Tibial nerve (tissue), 3 donors: ENCODE data around the gene DUSP8.

Source experiments
- POLR2A ChIP-seq, 2 donors: fragments of 450-650 bp; IDR thresholded peaks; one replicate each; pipeline ENCODE4 v1.6.1; 2017; ENCODE audit warnings: antibody characterized with exemption in 2 of 2, mild to moderate bottlenecking in 2 of 2, moderate library complexity in 2 of 2
- TF ChIP-seq, protein P1 (sequence below), 5 experiments: fragments of 200-600 bp in 3 of 5; fragments of 450-650 bp in 2 of 5; sonication (generic) in 3 of 5; IDR thresholded peaks; one replicate each; pipeline ENCODE4 v1.5.1; 2016 to 2019; ENCODE audit warnings: antibody characterized with exemption in 5 of 5, mild to moderate bottlenecking in 3 of 5, moderate library complexity in 2 of 5

DNA sequence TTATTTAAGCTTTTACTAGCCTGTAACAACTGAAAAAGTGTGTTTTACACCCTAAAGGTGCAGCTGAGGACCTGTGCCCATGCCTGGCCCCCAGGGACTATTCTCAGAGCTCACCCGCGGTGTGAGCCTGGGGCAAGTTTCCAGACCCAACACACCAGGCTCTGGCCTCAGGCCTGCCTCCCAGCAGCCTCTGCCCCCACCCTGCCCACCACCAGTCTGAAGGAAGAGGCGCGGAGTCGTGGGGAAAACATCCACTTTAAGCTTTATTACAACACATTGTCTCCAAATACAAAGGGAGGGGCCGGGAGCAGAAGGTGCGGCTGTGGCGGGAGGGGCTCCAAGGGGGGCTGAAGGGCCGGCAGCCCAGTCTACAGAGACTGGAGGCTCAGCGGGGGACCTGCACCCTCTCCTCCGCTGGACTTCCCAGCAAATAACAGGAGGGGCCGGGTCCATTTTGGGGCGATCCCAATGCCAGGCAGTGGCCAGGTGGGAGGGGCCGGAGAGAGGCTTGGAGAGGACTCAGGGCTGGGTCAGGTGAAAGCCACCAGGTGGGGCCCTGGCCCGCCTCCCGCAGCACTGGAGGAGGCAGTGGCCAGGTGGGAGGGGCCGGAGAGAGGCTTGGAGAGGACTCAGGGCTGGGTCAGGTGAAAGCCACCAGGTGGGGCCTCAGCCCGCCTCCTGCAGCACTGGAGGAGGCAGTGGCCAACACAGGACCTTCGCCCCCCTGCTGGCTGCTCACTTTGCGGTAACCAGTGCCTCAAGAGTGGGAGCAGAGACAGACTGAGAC, 18.1 kb downstream of the DUSP8 start:
- TF ChIP-seq POLR2A (IDR thresholded peaks at IDR 0.05), result no peak
- TF ChIP-seq, protein P1, sequence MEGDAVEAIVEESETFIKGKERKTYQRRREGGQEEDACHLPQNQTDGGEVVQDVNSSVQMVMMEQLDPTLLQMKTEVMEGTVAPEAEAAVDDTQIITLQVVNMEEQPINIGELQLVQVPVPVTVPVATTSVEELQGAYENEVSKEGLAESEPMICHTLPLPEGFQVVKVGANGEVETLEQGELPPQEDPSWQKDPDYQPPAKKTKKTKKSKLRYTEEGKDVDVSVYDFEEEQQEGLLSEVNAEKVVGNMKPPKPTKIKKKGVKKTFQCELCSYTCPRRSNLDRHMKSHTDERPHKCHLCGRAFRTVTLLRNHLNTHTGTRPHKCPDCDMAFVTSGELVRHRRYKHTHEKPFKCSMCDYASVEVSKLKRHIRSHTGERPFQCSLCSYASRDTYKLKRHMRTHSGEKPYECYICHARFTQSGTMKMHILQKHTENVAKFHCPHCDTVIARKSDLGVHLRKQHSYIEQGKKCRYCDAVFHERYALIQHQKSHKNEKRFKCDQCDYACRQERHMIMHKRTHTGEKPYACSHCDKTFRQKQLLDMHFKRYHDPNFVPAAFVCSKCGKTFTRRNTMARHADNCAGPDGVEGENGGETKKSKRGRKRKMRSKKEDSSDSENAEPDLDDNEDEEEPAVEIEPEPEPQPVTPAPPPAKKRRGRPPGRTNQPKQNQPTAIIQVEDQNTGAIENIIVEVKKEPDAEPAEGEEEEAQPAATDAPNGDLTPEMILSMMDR (IDR thresholded peaks at IDR 0.05), result no peak
